ENCODE results near the gene MNT. TPM values are rescaled to one million over a fixed set of nuclear protein-coding genes. Genes with fewer than 3 reads are reported as not detected.

MNT gene
- total RNA-seq, 1 experiment from 2014 or later, result 38.9 TPM

- H2BK5ac ChIP-seq (ENCODE audit: insufficient read length, low read length), result no peak overlapping the region
- no peaks in the 10 kb centered on the region for H3K4me1 ChIP-seq (ENCODE audit: insufficient read depth, low read length)
- H2BK120ac ChIP-seq (ENCODE audit: low read depth, low read length, poor library complexity, severe bottlenecking), result no peak overlapping the region
- H2AK5ac ChIP-seq (ENCODE audit: insufficient read length, low read length), result no peak overlapping the region
- no peak overlapping the region for H4K8ac ChIP-seq (replicated peaks; ENCODE audit: insufficient read length, low read depth, low read length)
- no peak for DNase-seq
- H3K79me2 ChIP-seq (ENCODE audit: insufficient read depth, low read length), result no peaks in the 10 kb centered on the region
- no peak overlapping the region for H3K27ac ChIP-seq (ENCODE audit: insufficient read length, low read depth, low read length)
- H3K18ac ChIP-seq (ENCODE audit: insufficient read length, low read depth, low read length), result no peak overlapping the region
- H2AFZ ChIP-seq (ENCODE audit: low read length), result no peak overlapping the region
- no peaks in the 10 kb centered on the region for H3K23me2 ChIP-seq (ENCODE audit: insufficient read length, low read depth, low read length, poor library complexity, severe bottlenecking)
- TF ChIP-seq, protein P1, sequence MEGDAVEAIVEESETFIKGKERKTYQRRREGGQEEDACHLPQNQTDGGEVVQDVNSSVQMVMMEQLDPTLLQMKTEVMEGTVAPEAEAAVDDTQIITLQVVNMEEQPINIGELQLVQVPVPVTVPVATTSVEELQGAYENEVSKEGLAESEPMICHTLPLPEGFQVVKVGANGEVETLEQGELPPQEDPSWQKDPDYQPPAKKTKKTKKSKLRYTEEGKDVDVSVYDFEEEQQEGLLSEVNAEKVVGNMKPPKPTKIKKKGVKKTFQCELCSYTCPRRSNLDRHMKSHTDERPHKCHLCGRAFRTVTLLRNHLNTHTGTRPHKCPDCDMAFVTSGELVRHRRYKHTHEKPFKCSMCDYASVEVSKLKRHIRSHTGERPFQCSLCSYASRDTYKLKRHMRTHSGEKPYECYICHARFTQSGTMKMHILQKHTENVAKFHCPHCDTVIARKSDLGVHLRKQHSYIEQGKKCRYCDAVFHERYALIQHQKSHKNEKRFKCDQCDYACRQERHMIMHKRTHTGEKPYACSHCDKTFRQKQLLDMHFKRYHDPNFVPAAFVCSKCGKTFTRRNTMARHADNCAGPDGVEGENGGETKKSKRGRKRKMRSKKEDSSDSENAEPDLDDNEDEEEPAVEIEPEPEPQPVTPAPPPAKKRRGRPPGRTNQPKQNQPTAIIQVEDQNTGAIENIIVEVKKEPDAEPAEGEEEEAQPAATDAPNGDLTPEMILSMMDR (conservative IDR thresholded peaks at IDR 0.05), result no peak
- H3K27me3 Mint-ChIP-seq (ENCODE audit: low read depth), result no peaks in the 10 kb centered on the region
- H3K56ac ChIP-seq (ENCODE audit: insufficient read length, low read depth, low read length), result no peak overlapping the region
- H3K23ac ChIP-seq (ENCODE audit: insufficient read length, low read depth, low read length), result no peak overlapping the region
- no peaks in the 10 kb centered on the region for H3K79me1 ChIP-seq (ENCODE audit: insufficient read depth, low read depth, low read length, poor library complexity, severe bottlenecking)
- WGBS (ENCODE audit: extremely low coverage, insufficient read length, low lambda C conversion rate), result no CpG with 5 or more reads among the region's 30 CpGs
- peak overlapping the region in 1 of 3 experiments; percentile 70; a peak in 3 of 7 replicates for H3K27ac Mint-ChIP-seq
- no peak overlapping the region for H3K4ac ChIP-seq (ENCODE audit: low read depth, low read length)
- H2BK12ac ChIP-seq (ENCODE audit: insufficient read length, low read depth, low read length), result no peak overlapping the region
- H3T11ph ChIP-seq (ENCODE audit: low read length), result no peak overlapping the region
- no peak overlapping the region for H2BK15ac ChIP-seq (ENCODE audit: low read depth, low read length)
- H4K91ac ChIP-seq (ENCODE audit: insufficient read length, low read depth, low read length), result no peak overlapping the region
- no peak overlapping the region for H2BK20ac ChIP-seq (ENCODE audit: low read depth, low read length, poor library complexity, severe bottlenecking)
- H3K14ac ChIP-seq (ENCODE audit: insufficient read depth, low read length), result no peak overlapping the region
- no peaks in the 10 kb centered on the region for H3K9me3 ChIP-seq (ENCODE audit: control insufficient read depth, low read depth, low read length)
- no peak overlapping the region for H3K4me3 Mint-ChIP-seq
- H3K4me2 ChIP-seq (ENCODE audit: insufficient read depth, insufficient read length, low read length), result no peak overlapping the region
- H3K27me3 ChIP-seq (ENCODE audit: insufficient read depth, low read length), result no peaks in the 10 kb centered on the region
- H3K9ac ChIP-seq (ENCODE audit: extremely low read depth, insufficient read length, low read length), result no peak overlapping the region
- H3K36me3 Mint-ChIP-seq (ENCODE audit: insufficient read depth in 1 of 3, low read depth in 3 of 3), result peaks cover 2 to 19% (median 15%) of the 10 kb centered on the region in 3 experiments; a peak in 5 of 7 replicates
- H3K4me1 Mint-ChIP-seq, result peaks cover 15 to 23% of the 10 kb centered on the region in 2 experiments
- no peaks in the 10 kb centered on the region for H3K9me3 Mint-ChIP-seq
- H4K5ac ChIP-seq (ENCODE audit: insufficient read length, low read depth, low read length), result no peak overlapping the region
- H4K20me1 ChIP-seq (ENCODE audit: control insufficient read depth, insufficient read depth, insufficient read length), result no peaks in the 10 kb centered on the region
Observed at GRCh38 chr17:2371183-2372130, 29.4 kb downstream of the MNT start.

Data from H9 (cell line).